Measurements from ENCODE around the gene GNG3.

GNG3 gene

GRCh38 chr11:62715150-62716130 lies 8.0 kb downstream of the GNG3 start:
- Histone ChIP-seq H3K4me3 (no peak overlapping the region), H3K4me1 (peaks cover 2% of the 10 kb centered on the region; the same call in 1 of the 2 replicates), H3K4me2 (no peak overlapping the region), H3K27ac (no peak overlapping the region), H3K27me3 (no peaks in the 10 kb centered on the region), H3K36me3 (peaks cover 98% of the 10 kb centered on the region), H3K9me3 (no peaks in the 10 kb centered on the region), H4K20me1 (peaks cover 38% of the 10 kb centered on the region; the same call in 1 of the 2 replicates), H3K9ac (no peak overlapping the region; the same call in 1 of the 2 replicates)
- no peak for TF ChIP-seq Cebpa-rat (IDR thresholded peaks at IDR 0.05)

DNA sequence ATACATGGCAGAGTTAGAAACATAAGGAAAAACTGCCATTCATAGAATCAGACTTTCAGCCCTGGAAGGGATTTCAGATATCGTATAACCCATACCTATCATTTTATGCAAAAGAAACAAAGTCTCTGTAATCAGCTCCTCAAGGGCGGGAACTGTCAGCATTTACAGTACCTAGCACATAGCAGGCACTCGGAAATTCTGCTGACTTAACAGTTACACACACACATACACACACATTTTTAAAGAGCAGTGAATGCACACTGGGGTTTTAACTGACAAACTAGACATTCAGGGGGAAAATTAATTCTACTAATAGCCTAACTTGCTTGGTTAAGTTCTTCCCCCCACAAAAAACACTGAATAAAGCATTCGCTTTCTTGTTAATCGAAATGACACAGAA lies 8.7 kb downstream of the GNG3 start:
- Histone ChIP-seq H3K9ac (peak overlapping the region; percentile 53; the same call in 1 of the 2 replicates), H3K4me2 (no peak overlapping the region), H3K4me1 (no peaks in the 10 kb centered on the region), H3K27ac (no peak overlapping the region), H3K36me3 (peaks cover 98% of the 10 kb centered on the region), H4K20me1 (peaks cover 38% of the 10 kb centered on the region; the same call in 1 of the 2 replicates), H3K27me3 (no peaks in the 10 kb centered on the region), H3K4me3 (no peak overlapping the region), H3K9me3 (no peaks in the 10 kb centered on the region)
- TF ChIP-seq Cebpa-rat (IDR thresholded peaks at IDR 0.05) = no peak

DNA sequence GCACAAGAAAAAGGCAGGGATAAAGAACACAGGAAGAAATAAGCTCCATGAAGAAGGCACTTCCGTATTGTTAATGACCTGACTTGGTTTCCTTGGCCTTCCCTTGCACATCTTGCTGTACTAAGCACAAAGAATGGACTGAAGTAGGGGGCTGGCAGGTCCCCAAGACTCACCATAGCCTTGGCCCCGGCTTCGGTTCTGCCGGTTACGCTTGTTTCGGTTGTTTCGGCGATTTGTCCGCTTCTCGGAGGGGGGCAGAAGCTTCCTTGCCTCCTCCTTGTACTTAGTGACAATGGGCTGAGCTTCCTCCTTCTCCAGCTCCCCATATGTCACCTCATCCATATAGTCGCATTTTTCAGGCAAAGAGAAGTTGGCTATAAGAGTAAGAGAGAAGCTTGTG lies 9.3 kb downstream of the GNG3 start:
- no peak for TF ChIP-seq Cebpa-rat (IDR thresholded peaks at IDR 0.05)
- no peak overlapping the region for H3K27ac ChIP-seq
- H3K4me3 ChIP-seq = no peak overlapping the region

GRCh38 chr11:62719302-62719978 lies 12.0 kb downstream of the GNG3 start:
- H3K9ac ChIP-seq = no peak overlapping the region
- H3K27ac ChIP-seq = no peak overlapping the region
- H3K36me3 ChIP-seq = peaks cover 98% of the 10 kb centered on the region
- no peak overlapping the region for H3K4me2 ChIP-seq
- H4K20me1 ChIP-seq = peaks cover 66% of the 10 kb centered on the region
- no peak for TF ChIP-seq Cebpa-rat (IDR thresholded peaks at IDR 0.05)
- no peaks in the 10 kb centered on the region for H3K27me3 ChIP-seq
- H3K4me1 ChIP-seq = peaks cover 13% of the 10 kb centered on the region
- H3K9me3 ChIP-seq = no peaks in the 10 kb centered on the region
- H3K4me3 ChIP-seq = no peak overlapping the region

More for the DNA sequence above, 9.3 kb downstream of the GNG3 start:
- peaks cover 40% of the 10 kb centered on the region for H4K20me1 ChIP-seq
- no peaks in the 10 kb centered on the region for H3K9me3 ChIP-seq
- H3K27me3 ChIP-seq = no peaks in the 10 kb centered on the region
- H3K36me3 ChIP-seq = peaks cover 98% of the 10 kb centered on the region
- H3K4me1 ChIP-seq = no peaks in the 10 kb centered on the region
- H3K9ac ChIP-seq = peak overlapping the region; percentile 53; the same call in 1 of the 2 replicates
- no peak overlapping the region for H3K4me2 ChIP-seq

GRCh38 chr11:62721994-62722393 lies 14.5 kb downstream of the GNG3 start:
- Histone ChIP-seq H3K4me3 (no peak overlapping the region), H3K4me2 (no peak overlapping the region), H3K36me3 (peaks cover 74% of the 10 kb centered on the region), H3K9ac (no peak overlapping the region; the same call in 1 of the 2 replicates), H4K20me1 (peaks cover 79% of the 10 kb centered on the region), H3K9me3 (no peaks in the 10 kb centered on the region), H3K4me1 (peaks cover 23% of the 10 kb centered on the region), H3K27ac (no peak overlapping the region), H3K27me3 (no peaks in the 10 kb centered on the region)
- no peak for TF ChIP-seq Cebpa-rat (IDR thresholded peaks at IDR 0.05)

DNA sequence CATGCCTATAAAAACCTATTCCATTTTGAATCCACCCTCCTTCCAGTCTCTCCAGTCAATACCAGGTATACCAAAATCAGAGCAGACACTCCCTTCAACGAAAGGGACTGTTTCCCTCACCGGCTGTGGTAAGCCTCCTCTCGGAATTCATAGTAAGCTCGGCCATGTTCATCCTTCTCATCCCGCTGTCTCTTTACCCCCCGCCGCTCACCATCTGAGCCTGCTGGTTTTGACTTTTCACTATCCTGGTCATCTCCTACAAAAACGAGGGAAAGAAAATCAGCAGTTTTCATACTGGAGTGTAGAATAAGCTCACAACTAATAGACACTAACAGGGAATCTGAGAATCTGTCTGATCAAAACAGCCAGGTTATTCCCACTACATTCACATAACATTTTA lies 16.7 kb downstream of the GNG3 start:
- Histone ChIP-seq H3K9me3 (no peaks in the 10 kb centered on the region), H3K4me1 (peaks cover 23% of the 10 kb centered on the region), H3K4me2 (peak overlapping the region; percentile 96), H3K9ac (peak overlapping the region; percentile 98), H3K36me3 (peaks cover 52% of the 10 kb centered on the region), H4K20me1 (peaks cover 59% of the 10 kb centered on the region), H3K27me3 (no peaks in the 10 kb centered on the region), H3K4me3 (peak overlapping the region; percentile 99; the same call in 1 of the 2 replicates), H3K27ac (no peak overlapping the region)
- no peak for TF ChIP-seq Cebpa-rat (IDR thresholded peaks at IDR 0.05)

DNA sequence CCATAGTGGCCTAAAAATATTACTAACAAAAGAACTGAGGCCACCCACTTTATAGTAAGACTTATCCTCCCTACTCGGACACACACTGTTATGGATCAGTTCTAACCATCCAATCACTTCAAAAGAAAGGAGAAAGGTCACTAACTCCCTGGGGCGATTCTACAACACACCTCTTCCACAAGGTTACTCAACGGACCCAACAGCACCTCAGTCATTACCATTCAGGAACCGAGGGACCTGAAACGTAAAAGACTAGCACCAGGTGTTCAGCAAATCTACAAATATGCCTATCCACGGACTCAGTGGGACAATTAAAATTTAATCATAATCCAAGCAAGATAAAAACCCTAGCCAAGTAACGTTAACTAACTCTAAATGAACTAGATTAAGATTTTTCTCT lies 18.2 kb downstream of the GNG3 start:
- Histone ChIP-seq H3K27ac (peak overlapping the region; percentile 98), H3K27me3 (no peaks in the 10 kb centered on the region), H3K9me3 (no peaks in the 10 kb centered on the region), H4K20me1 (peaks cover 66% of the 10 kb centered on the region), H3K4me3 (peak overlapping the region; percentile 99), H3K9ac (peak overlapping the region; percentile 98), H3K4me2 (peak overlapping the region; percentile 96), H3K4me1 (peaks cover 35% of the 10 kb centered on the region), H3K36me3 (peaks cover 38% of the 10 kb centered on the region)
- TF ChIP-seq Cebpa-rat (IDR thresholded peaks at IDR 0.05) = no peak

GRCh38 chr11:62726156-62726914 lies 18.9 kb downstream of the GNG3 start:
- peaks cover 42% of the 10 kb centered on the region for H3K4me1 ChIP-seq
- no peaks in the 10 kb centered on the region for H3K27me3 ChIP-seq
- no peaks in the 10 kb centered on the region for H3K9me3 ChIP-seq
- H3K4me2 ChIP-seq = peak overlapping the region; percentile 96
- H3K9ac ChIP-seq = peak overlapping the region; percentile 98
- peak overlapping the region; percentile 99 for H3K4me3 ChIP-seq
- H3K27ac ChIP-seq = peak overlapping the region; percentile 98
- peaks cover 72% of the 10 kb centered on the region for H4K20me1 ChIP-seq
- no peak for TF ChIP-seq Cebpa-rat (IDR thresholded peaks at IDR 0.05)
- H3K36me3 ChIP-seq = peaks cover 36% of the 10 kb centered on the region

DNA sequence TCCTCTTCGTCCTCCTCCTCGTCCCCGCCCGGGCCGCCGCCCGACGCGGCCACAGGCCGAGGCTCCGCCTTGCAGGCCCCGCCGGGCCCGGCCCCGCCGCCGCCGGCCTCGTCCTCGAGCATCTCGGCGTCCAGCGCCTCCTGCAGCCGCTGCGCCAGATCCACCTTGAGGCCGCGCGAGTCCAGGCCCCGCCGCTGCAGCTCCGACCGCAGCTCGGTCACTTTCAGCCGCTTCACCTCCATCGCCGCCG lies 19.4 kb downstream of the GNG3 start:
- H3K27ac ChIP-seq = peak overlapping the region; percentile 98
- H3K9me3 ChIP-seq = no peaks in the 10 kb centered on the region
- TF ChIP-seq Cebpa-rat (IDR thresholded peaks at IDR 0.05) = no peak
- H3K27me3 ChIP-seq = no peaks in the 10 kb centered on the region
- H3K9ac ChIP-seq = peak overlapping the region; percentile 98
- peaks cover 47% of the 10 kb centered on the region for H3K4me1 ChIP-seq
- peak overlapping the region; percentile 96 for H3K4me2 ChIP-seq
- peaks cover 73% of the 10 kb centered on the region for H4K20me1 ChIP-seq
- peaks cover 34% of the 10 kb centered on the region for H3K36me3 ChIP-seq
- H3K4me3 ChIP-seq = peak overlapping the region; percentile 99
